Panc1 (cell line): ENCODE measurements around the gene PRKAG2. TPM values are rescaled to one million over a fixed set of nuclear protein-coding genes. Genes with fewer than 3 reads are reported as not detected.

Source experiments
- ATAC-seq: fragments of 200-7000 bp; cut with Tn5 transposase; 2 replicates; pipeline ENCODE4 v1.9.1; 2020; ENCODE audit warnings: mild to moderate bottlenecking, moderate library complexity
- BruUV-seq: library from RNA; stranded (reverse); fragments of 400-500 nt; replicated peaks from 2 replicates; lab custom pipeline; 2021; lab: Mats Ljungman, UMichigan
- CTCF ChIA-PET: fragments of 300-600 bp; sonication (Branson Sonifier 250); formaldehyde crosslinking; loops from one replicate; lab custom pipeline; 2022; ENCODE audit warnings: antibody characterized with exemption; lab: Charles Lee
- POLR2A ChIA-PET: fragments of 300-600 bp; sonication (Branson Sonifier 250); formaldehyde crosslinking; loops from one replicate; lab custom pipeline; 2022; ENCODE audit warnings: antibody characterized with exemption; lab: Charles Lee
- DNase-seq: peaks from one replicate; pipeline ENCODE4 v3.0.0-alpha.2; 2010; ENCODE audit warnings: low read depth, low spot score
- H3K27ac ChIP-seq: 2 replicates; pipeline ENCODE4 v1.5.1; 2011; ENCODE audit warnings: mild to moderate bottlenecking, low read length, inconsistent platforms
- H3K27me3 ChIP-seq: fragments of 200-500 bp; sonication (Bioruptor generic); 2 replicates; pipeline ENCODE4 v1.6.0; 2014; ENCODE audit warnings: low read length, inconsistent platforms; ENCODE audit not compliant: control insufficient read depth, insufficient read depth
- H3K36me3 ChIP-seq: fragments of 200-500 bp; sonication (Bioruptor generic); 2 replicates; pipeline ENCODE4 v1.5.1; 2014; ENCODE audit warnings: inconsistent platforms, mild to moderate bottlenecking, low read length, moderate library complexity; ENCODE audit not compliant: control insufficient read depth, insufficient read depth
- H3K4me1 ChIP-seq: 2 replicates; pipeline ENCODE4 v1.5.1; 2011; ENCODE audit warnings: inconsistent platforms, mild to moderate bottlenecking, low read length, moderate library complexity; ENCODE audit not compliant: control insufficient read depth, insufficient read depth
- H3K4me3 ChIP-seq, 2 experiments: 2 replicates each; pipeline ENCODE4 v1.5.1; 2011 to 2012; ENCODE audit warnings: low read depth in 2 of 2, low read length in 2 of 2, mild to moderate bottlenecking in 2 of 2, inconsistent platforms in 1 of 2, moderate library complexity in 1 of 2
- H3K9me3 ChIP-seq: fragments of 200-500 bp; sonication (Bioruptor generic); 2 replicates; pipeline ENCODE4 v1.5.1; 2014; ENCODE audit warnings: low read depth, mild to moderate bottlenecking, inconsistent platforms, low read length, moderate library complexity; ENCODE audit not compliant: control insufficient read depth, insufficient read depth
- CTCF ChIP-seq: fragments of 450-650 bp; IDR thresholded peaks from 2 replicates; pipeline ENCODE4 v1.5.1; 2017; ENCODE audit warnings: mild to moderate bottlenecking
- POLR2AphosphoS5 ChIP-seq: IDR thresholded peaks from 2 replicates; pipeline ENCODE4 v1.6.1; 2012; ENCODE audit warnings: mild to moderate bottlenecking, low read depth, low read length, moderate library complexity
- REST ChIP-seq, 2 experiments: IDR thresholded peaks; 2 replicates each; pipeline ENCODE4 v1.6.1; 2011 to 2012; ENCODE audit warnings: low read depth in 2 of 2, control low read depth in 1 of 2, low read length in 1 of 2, mild to moderate bottlenecking in 1 of 2, moderate library complexity in 1 of 2; ENCODE audit not compliant: insufficient read depth in 1 of 2
- SIN3A ChIP-seq: IDR thresholded peaks from 2 replicates; pipeline ENCODE4 v1.6.1; 2012; ENCODE audit warnings: low read depth, mild to moderate bottlenecking, low read length, moderate library complexity, borderline replicate concordance; ENCODE audit not compliant: insufficient read depth
- TCF7L2 ChIP-seq: IDR thresholded peaks from 2 replicates; pipeline ENCODE4 v1.6.1; 2011; ENCODE audit warnings: mild to moderate bottlenecking, low read depth, low read length, inconsistent platforms
- in situ Hi-C: cut with HindIII; loops from 2 replicates; pipeline ENCODE4 v1.10.0; 2016; ENCODE audit warnings: low sequenced_read_pairs, low pct_unique_long_range_greater_than_20kb
- intact Hi-C: fragments of 100-400 bp; cut with micrococcal nuclease; formaldehyde crosslinking; loops from one replicate; pipeline ENCODE4 v1.10.0; 2022; ENCODE audit not compliant: unreplicated experiment
- total RNA-seq: library from RNA; stranded (reverse); gene quantifications from one replicate; pipeline ENCODE4 v1.2.1, GENCODE V29; 2021; ENCODE audit not compliant: unreplicated experiment

PRKAG2 gene
- total RNA-seq, 1 experiment from 2014 or later, result 71.6 TPM

- POLR2A ChIA-PET, result no interaction called here
Measured at GRCh38 chr7:151806204-151806603, 70.7 kb downstream of the PRKAG2 start.

DNA sequence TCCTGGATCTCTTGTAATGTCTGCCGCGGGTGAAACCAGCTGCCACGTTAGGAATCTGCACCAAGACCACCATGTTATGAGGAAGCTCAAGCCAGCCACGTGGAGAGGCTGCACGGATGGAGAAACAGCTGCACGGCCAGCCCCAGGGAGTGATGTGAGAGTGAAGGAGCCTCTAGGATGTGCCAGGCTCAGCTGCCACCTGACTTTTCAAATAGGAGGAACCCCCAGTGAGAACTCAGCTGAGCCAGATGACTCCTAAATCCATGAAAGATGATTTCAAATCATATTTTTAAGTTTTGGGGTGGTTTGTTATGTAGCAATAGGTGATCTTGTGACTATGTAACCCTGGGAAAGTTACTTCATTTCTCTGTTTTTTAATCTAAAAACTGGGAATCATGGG, 71.7 kb downstream of the PRKAG2 start:
- intact Hi-C loops (no loop called here), in situ Hi-C loops (no loop called here)
- no peak overlapping the region for H3K4me3 ChIP-seq
- TF ChIP-seq REST (IDR thresholded peaks at IDR 0.05; ENCODE audit: insufficient read depth in 1 of 2, low read depth in 2 of 2, low read length in 1 of 2), result no peak
- TF ChIP-seq CTCF, result no peak
- TF ChIP-seq TCF7L2, result no peak
- no peak for TF ChIP-seq SIN3A
- no peak for TF ChIP-seq POLR2AphosphoS5
- no peak overlapping the region for H3K27ac ChIP-seq
- no peaks in the 10 kb centered on the region for H3K4me1 ChIP-seq
- CTCF ChIA-PET, result no interaction called here
- POLR2A ChIA-PET, result no interaction called here
- ATAC-seq (no peak), DNase-seq (no peak)
- BruUV-seq, result no TSS peak
- H3K27me3 ChIP-seq, result no peaks in the 10 kb centered on the region
- H3K36me3 ChIP-seq, result no peaks in the 10 kb centered on the region
- no peaks in the 10 kb centered on the region for H3K9me3 ChIP-seq

More at GRCh38 chr7:151806204-151806603, 70.7 kb downstream of the PRKAG2 start:
- H3K27ac ChIP-seq, result no peak overlapping the region
- no peaks in the 10 kb centered on the region for H3K36me3 ChIP-seq
- DNase-seq (no peak), ATAC-seq (no peak)
- no peaks in the 10 kb centered on the region for H3K27me3 ChIP-seq
- TF ChIP-seq POLR2AphosphoS5, result no peak
- TF ChIP-seq REST (IDR thresholded peaks at IDR 0.05; ENCODE audit: insufficient read depth in 1 of 2, low read depth in 2 of 2, low read length in 1 of 2), result no peak
- TF ChIP-seq CTCF, result no peak
- TF ChIP-seq TCF7L2, result no peak
- TF ChIP-seq SIN3A, result no peak
- no peak overlapping the region for H3K4me3 ChIP-seq
- CTCF ChIA-PET, result no interaction called here
- intact Hi-C loops, result no loop called here
- no peaks in the 10 kb centered on the region for H3K9me3 ChIP-seq
- H3K4me1 ChIP-seq, result no peaks in the 10 kb centered on the region
- in situ Hi-C loops, result no loop called here
- no TSS peak for BruUV-seq
